Endothelial cell of hepatic sinusoid (primary cell): ENCODE data around the gene KCNA3.

Experiments used
- in situ Hi-C: cut with HindIII; loops from 2 replicates; pipeline ENCODE4 v1.10.0; 2017; ENCODE audit warnings: low sequenced_read_pairs

The KCNA3 gene

DNA sequence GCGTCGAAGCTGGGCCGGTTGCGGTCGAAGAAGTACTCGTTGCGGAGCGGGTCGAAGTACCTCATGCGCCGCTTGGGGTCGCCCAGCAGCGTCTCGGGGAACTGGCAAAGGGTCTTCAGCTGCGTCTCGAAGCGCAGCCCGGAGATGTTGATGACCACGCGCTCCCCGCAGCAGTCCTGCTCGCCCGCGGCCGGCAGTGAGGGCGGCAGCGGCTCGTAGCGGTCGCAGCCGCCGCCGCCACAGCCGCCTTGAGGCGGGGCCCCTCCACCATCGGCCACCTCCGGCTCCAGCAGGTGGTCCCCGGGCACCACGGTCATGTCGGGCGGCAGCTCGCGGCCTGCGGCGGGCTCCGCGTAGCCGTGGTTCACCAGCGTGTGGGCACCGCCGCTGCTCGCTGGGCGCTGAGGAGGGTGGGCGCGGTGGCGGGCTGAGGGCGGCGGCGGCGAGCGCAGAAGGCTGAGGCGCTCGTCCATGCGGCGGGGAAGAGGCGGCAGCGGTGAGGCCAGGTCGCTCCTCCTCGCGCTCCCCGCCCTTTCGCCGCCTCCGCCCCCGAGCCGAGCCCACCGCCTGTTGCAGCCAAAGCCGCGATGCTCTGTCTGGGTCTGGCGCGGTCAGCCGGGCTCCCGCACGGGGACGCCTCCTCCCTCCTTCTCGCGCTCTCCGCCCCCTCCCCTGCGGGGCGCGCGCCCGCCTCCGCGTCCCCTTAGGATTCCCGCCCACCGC, at the start of gene KCNA3:
KCNA3 (minus strand) TSS at position 604 of the 723 bp plus-strand sequence; CDS start at position 473, 131 bp downstream.
- in situ Hi-C loops, result no loop called here

DNA sequence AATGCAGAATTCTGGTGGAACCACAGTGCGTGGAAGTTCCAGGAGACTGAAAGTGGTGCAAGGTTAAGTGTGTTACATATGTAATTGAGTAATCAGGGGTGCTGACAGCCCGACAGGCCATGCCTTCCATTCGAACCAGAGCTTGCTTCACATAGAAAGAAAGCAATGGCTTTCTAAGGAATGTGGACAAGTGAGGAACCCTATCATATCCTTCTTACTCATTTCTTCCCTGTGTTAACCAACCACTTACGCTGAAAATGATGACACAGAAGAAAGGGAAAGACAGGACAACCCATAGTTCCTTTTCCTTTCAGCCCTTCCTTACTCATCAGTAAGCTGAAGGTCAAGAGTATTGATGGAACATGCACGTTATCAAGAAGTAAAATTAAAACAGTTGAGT, 48.1 kb upstream of the KCNA3 start:
- in situ Hi-C loops, result no loop called here

DNA sequence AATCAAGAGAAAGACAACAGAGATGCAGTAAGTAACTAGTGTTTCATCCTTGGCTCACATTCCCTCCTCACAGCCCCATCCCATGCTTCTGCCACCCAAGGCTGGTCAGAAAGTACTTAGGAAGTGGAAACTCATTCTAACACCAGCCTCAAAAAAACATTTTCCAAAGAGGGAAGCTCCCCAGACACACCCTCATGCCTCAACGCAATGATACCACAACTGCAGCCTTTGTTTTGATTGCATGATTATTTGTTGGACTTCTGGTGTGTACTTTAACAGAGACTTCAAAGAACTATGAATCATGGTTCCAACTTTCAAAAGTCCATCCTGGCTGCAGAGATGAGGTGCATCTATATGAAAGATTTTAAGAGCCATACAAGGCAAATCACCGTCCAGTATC, 45.2 kb upstream of the KCNA3 start:
- in situ Hi-C loops, result no loop called here

DNA sequence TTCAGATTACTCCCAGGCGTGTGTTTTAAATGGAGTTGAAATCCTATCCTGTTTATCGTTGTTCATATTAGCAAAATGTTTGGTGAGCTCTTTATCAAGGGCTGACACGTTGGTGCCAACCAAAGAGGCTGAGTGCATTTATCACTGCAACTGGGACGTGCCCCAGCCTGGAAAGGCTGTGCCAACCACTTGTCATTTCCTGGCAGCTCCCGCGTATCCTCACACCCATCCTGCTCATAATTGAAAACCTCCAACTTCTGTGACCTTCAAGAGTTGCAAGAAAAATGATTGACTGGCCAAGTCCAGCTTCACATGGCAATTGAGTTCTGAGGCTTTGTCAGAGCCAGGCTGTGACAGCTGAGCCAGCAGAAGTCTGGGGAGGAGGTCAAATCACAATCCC, 43.7 kb upstream of the KCNA3 start:
- in situ Hi-C loops, result no loop called here

DNA sequence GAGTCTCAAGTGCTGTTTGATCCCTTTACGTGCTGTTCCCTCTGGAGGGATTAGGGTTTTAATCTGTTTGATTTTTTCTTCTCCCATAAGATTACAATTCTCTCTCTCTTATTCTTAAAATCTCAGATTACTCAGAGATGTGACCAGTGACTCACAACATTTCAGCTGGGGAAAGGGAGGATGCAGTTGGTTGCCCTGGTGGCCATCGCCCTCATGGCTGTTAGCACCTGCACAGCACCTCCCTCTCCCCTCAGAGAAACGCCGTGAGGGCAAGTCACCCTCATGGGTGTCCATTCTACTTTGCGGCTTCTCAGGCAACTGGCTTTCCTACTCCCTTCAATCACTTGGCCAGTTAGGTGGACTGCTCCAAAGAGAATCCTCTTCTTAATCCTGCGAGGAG, 42.4 kb upstream of the KCNA3 start:
- in situ Hi-C loops, result no loop called here

DNA sequence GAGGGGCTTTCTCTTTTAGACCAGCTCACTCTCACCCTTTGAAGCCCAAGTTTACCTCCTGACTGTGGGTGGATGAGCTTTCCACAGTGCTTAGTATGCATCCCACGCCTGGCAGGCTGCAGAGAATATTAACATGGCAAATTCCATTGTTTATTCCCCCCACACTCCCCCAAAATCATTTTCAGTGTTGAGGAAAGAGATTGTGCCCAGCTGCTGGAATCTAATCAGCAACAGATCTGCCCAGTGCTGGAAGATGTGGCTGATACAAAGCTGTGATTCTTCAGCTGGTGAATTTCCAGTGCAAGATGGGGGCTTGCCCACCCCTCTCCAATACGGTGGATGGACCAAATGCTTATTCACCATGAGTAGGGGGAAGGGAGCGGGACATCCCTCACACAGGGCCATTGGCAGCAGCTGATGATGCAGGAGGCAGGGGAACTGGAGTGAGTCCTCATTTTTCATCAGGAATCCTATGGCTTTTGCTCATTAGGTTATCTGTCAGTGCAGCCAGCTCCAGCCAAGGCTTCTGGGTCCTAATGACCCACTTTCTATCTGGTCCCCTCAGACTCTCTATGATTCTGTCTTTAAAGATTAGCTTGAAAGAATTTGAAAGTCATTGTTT, 39.7 kb upstream of the KCNA3 start:
- in situ Hi-C loops, result no loop called here

DNA sequence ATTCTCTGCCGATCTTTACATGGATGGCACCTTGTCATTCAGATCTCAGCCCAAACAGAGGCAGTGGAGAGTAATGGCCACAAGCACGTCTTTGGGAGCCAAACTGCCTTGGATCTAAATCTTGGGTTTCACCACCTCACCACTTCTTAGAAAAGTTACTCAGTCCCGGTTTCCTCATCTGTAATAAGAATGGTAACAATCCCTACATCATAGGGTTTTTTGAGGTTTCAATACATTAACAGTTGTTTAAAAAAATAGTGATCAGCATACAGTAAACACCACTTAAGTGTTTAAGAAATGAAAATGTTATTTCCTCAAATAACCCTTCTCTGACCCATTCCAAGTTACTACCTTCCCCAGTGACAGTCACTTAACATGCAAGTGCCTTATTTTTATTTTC, 38.5 kb upstream of the KCNA3 start:
- in situ Hi-C loops, result no loop called here

DNA sequence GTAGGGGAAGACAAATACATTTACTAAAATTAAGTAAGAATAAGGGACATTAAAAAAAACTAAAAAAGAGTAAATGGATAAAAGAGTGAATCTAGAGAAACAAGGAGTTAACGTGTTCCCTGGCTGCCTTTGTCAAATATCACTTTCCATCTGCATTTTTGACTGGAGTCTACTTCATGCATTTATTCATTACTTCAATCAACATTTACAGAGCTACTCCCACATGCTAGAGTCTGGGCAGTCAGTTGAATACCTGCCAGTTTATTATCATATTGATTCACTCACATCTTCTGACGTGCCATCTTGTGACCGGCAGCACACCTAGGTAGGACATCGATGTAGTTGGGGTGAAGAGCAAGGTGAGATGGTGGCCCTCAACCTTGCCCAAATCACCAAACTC, 35.6 kb upstream of the KCNA3 start:
- in situ Hi-C loops, result no loop called here

DNA sequence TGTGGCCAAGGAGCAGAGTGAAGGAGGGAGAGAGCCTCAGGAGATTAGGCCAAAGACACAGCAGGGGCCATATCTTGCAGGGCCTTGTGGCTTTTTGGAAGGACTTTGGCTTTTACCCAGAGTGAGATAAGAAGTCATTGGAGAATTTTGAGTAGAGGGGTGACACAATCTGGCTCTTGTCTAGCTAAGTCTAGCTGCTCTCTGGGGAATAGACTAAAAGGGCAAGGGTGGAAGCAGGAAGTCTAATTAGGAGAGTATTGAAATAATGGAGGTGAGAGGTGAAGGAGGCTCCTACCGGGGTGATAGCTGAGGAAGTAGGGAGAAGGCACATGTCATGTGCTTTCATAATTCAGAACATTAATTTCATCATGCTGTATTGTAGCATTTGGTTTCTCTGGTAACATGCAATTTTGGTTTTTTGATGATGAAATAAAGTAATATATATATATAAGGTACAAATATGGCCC, 34.3 kb upstream of the KCNA3 start:
- in situ Hi-C loops, result no loop called here

DNA sequence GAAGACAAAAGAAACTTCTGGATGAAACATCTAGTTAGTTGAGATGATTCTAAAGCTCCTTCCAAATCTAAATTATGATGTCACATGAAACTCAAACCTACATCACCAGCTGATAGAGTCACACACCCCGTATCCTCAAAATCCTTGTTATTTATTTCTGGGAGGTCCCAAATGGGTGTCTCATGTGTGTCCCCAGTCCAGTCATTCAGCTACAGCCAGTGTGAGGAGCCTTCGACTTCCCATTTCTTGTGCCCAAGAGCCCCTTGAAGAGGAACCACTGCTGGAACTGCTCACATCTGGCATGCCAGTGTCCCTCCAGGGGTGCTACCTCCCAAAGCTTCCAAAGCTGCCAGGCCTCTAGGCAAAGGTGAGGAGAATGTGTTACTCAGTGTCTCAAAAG, 32.5 kb upstream of the KCNA3 start:
- in situ Hi-C loops, result no loop called here

DNA sequence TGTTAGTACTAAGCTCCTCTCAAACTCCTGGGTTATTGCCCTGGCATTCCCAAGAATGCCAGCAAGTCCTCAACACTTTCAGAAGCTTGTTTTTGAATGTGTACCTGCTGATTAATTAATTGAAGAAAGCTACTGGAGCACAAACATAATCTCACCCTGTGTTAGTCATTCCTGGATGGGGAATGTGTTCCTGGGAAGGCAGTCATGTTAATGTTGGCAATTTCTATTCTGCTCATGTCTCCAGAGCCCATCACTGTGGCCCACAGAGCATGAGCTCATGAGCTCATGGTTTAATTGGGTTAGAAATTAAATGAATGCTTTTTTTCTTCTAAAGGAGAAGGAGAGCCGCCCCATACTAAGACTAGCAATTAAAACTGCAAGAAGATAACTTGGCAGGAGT, 31.9 kb upstream of the KCNA3 start:
- in situ Hi-C loops, result no loop called here

DNA sequence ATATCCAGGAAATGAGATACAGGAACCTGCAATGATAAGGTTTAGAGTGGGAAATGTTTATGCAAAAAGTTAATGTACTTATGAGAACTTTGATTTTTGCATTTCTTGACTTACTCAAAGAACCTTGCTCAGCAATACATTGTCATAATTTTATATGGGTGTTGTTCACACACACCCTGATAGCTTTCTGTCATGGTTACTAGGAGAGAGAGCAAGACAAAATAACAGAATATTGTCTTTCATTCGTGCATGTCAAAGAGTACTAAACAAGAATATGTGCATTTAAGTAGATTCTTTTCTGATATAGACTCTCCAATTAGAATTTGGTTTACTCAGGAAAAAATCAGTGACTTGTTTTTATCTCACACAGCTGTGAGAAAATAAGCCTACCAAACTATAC, 27.5 kb upstream of the KCNA3 start:
- in situ Hi-C loops, result no loop called here

DNA sequence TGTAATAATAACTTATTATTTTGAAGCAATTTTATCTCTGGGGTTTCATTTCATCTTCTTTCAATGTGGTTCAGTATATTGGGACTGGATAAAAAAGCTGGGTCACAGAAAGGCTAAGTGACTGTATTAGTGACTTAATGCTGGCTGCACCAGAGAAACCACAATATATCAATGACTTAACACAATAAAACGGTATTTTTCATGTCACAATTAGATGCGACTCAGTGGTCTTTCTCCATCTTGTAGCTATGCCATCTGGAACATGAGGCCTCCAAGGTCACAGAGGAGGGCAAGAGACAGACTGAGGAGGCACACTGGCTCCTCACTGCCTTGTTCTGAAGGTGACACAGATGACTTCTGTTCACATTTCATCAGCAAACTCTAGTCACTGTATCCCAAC, 26.0 kb upstream of the KCNA3 start:
- in situ Hi-C loops, result no loop called here

DNA sequence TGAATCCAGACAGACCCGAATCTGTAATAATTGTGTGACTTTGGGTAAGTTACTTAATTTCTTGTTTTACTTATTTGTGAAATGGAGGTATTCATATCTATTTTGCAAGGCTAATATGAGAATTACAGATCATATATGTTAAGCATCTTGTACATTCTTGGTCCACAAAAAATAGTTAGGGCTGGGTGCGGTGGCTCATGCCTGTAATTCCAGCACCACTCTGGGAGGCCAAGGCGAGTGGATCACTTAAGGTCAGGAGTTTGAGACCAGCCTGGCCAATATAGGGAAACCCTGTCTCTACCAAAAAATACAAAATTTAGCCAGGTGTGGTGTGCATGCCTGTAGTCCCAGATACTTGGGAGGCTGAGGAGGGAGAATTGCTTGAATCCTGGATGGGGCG, 22.9 kb upstream of the KCNA3 start:
- in situ Hi-C loops, result no loop called here

DNA sequence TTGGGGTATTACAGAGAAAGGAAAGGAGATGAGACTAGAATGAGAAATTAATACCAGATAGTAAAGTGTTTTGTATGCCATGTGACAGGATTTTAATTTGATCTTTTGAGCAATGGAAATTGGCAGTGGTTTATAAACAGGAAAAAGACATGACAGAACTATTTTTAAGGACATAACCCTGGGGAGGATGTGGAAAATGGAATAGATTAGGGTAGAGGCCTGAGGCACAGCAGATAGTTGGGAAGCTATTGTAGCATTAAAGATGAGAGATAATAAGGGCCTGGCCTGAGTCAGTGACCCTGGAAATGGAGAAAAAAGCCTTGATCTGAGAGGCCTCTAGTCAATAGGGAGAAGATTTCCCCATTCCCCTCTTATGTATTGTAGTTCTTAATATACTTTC, 22.1 kb upstream of the KCNA3 start:
- in situ Hi-C loops, result no loop called here

DNA sequence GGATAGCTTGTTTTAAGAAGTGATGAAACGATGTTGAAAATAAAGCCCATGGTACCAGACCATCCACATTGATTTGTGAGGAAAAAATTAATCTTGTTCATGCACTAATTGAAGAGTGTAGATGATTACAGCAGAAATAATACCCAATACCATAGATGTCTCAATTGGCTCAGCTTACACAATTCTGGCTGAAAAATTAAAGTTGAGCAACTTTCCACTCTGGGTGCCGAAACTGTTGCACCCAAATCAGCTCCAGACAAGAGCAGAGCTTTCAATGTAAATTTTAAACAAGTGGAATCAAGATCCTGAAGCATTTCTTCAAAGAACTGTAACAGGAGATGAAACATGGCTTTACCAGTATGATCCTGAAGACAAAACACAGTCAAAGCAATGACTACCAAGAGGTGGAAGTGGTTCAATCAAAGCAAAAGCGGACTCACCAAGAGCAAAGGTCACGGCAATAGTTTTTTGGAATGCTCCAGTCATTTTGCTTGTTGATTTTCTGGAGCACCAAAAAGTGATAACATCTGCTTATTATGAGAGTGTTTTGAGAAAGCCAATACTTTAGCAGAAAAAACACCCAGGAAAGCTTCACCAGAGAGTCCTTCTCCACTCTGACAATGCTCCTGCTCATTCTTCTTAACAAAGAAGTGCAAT, 16.1 kb upstream of the KCNA3 start:
- in situ Hi-C loops, result no loop called here

DNA sequence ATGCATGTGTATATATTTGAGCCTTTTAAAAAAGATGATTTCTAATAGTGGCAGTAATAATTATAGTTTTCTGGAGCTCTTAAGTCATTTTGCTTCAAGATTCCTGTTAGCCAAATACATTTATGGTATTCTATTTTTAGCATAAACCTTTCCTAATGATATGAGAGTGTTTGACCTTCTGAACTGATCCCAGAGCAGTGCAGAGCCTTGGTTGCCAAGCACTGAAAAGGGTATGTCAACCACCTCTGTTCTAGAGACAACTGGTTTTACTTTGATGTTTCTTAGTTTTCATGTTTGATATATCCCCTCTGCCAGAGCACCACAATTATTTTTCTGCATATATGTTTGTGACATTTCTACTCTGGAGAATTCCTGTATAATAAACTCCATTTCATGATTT, 15.1 kb upstream of the KCNA3 start:
- in situ Hi-C loops, result no loop called here

DNA sequence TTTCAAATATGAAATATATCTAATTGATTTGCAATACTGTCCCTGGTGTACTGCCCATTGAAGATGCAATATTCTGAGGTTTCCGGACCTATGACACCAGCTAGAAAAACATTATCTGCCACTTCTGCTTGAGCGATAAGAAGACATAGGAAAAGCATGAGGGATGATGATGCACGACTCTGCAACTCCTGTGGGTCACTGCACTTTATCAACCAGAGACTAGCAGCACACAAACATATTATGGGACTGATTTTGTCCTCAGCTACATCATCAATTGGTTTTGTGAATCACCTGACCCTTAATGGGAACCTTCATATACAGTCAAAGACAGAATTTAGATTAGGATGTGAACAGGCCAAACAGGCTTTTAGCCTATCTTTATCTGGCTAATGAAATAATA, 13.8 kb upstream of the KCNA3 start:
- in situ Hi-C loops, result no loop called here

DNA sequence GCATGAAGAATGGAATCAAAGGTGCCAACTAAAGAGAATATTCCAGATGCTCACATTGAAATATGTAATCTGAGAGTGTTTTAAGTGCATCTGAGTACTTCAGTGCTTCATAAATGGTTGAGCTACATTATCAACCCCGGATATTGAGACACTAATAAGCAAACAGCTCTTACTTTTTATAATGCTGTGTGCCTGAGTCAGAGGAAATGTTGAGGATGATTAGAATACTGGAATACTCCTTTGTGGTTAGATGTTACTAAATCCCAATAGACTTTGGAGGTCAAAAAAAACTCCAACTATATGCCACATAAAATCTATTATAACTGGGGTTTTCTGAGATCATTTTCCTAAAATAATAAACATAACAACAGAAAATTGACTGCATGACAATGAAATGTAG, 12.5 kb upstream of the KCNA3 start:
- in situ Hi-C loops, result no loop called here

DNA sequence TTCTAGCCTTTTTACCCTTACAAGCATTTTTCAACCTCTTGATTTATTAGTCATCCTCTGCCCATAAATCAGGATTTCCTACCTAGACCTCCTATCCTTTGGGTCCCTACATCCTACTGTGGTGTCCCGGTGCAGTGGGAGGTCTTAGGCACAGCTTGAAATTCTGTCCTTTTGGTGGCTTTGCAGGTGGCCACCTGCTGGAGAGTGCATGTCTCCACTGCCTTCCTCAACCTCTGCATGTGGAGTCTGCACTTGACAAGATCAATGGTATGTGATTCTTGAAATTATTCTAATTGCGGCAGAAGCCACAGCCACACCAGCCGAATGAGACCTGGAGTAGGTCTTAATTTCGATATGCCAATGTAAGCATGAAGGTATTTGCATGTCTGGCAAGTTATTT, 11.4 kb upstream of the KCNA3 start:
- in situ Hi-C loops, result no loop called here

DNA sequence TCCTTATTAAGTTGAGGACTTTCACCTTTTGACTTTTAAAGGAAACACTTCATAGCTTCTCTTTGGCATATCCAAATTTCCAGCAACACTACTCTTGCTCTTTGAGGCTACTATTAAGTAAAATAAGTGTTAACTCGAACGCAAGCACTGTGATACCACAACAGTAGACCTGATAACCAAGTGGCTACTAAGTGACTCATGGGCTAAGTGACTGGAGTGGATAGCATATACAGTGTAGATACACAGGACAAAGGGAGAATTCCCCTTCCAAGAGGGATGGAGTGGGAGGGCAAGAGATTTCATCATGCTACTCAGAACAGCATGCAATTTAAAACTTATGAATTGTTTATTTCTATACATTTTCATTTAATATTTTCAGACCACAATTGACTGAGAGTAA, 9.8 kb upstream of the KCNA3 start:
- in situ Hi-C loops, result no loop called here

DNA sequence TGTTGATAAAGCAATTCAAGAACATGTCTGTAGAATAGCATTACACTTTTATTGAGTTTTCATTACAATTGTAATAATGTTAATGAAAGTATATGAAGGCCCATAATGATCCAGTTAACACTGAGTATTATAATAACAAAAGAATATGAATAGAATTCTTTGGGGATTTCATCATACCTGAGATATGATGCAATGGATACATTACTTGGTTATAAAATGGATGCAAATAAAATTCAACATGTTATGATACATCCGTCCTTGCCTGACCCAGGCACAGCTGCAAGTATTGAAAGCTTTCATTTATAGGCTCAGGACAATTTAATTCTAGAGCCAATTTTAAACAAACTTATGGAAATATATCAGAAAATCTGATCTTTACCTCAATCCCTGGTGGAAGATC, 8.2 kb upstream of the KCNA3 start:
- in situ Hi-C loops, result no loop called here
